Uterus (tissue), 2 donors: Measurements from ENCODE around the gene MICB.

ENCODE experiments used
- POLR2A ChIP-seq, 2 donors: fragments of 450-650 bp; IDR thresholded peaks; one replicate each; pipeline ENCODE4 v1.6.1; 2016; ENCODE audit warnings: antibody characterized with exemption in 2 of 2, mild to moderate bottlenecking in 1 of 2, moderate library complexity in 1 of 2
- TF ChIP-seq, protein P1 (sequence below), 4 experiments: fragments of 200-600 bp in 2 of 4; fragments of 450-650 bp in 2 of 4; sonication (generic) in 2 of 4; IDR thresholded peaks; one replicate each; pipeline ENCODE4 v1.5.1; 2016 to 2019; ENCODE audit warnings: antibody characterized with exemption in 4 of 4, mild to moderate bottlenecking in 2 of 4, moderate library complexity in 1 of 4

DNA sequence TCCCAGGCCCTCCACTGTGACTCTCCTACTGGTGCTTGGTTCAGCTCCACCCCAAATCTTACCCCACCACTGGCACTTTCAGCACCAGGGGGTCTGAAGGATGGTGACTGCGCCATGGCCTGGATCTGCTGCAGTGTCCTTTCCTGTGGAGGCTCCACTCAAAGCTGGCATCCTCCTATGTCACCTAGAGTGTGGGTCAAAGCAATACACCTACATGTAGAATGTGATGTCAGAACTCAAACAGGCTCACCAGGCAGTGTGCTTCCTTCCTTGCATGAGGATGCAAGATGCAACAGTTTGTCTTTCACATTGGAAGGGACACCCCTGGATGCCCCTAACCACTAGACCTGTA lies 32.8 kb upstream of the MICB start:
- no peak for TF ChIP-seq POLR2A (IDR thresholded peaks at IDR 0.05)
- TF ChIP-seq, protein P1, sequence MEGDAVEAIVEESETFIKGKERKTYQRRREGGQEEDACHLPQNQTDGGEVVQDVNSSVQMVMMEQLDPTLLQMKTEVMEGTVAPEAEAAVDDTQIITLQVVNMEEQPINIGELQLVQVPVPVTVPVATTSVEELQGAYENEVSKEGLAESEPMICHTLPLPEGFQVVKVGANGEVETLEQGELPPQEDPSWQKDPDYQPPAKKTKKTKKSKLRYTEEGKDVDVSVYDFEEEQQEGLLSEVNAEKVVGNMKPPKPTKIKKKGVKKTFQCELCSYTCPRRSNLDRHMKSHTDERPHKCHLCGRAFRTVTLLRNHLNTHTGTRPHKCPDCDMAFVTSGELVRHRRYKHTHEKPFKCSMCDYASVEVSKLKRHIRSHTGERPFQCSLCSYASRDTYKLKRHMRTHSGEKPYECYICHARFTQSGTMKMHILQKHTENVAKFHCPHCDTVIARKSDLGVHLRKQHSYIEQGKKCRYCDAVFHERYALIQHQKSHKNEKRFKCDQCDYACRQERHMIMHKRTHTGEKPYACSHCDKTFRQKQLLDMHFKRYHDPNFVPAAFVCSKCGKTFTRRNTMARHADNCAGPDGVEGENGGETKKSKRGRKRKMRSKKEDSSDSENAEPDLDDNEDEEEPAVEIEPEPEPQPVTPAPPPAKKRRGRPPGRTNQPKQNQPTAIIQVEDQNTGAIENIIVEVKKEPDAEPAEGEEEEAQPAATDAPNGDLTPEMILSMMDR (IDR thresholded peaks at IDR 0.05): no peak
